ENCODE data around the gene TMEM170A. TPM values are rescaled to one million over a fixed set of nuclear protein-coding genes. Genes with fewer than 3 reads are reported as not detected.

TMEM170A gene
- total and polyA plus RNA-seq, 3 donors from 2014 or later: 42.2 to 54.2 (median 44.3) TPM

DNA sequence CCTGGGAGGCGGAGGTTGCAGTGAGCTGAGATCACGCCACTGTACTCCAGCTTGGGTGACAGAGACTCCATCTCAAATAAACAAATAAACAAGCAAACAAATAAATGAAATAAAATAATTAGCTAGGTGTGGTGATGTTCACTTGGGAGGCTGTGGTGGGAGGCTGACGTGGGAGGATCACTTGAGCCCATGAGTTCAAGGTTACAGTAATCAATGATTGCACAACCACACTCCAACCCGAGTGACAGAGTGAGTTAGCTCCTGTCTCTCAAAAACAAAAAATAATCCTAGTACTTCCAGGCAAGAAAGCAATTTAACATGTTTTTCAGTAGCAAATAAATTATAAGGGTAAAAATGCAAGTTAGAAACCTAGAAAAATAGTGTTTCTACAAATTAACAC lies 57.5 kb downstream of the TMEM170A start:
- no peak for DNase-seq
- Histone ChIP-seq H3K27me3 (no peaks in the 10 kb centered on the region), H3K27ac (peak overlapping the region in 1 of 2 donors; percentile 47), H3K4me1 (peaks cover 5% of the 10 kb centered on the region), H3K36me3 (ENCODE audit: low read depth, missing control alignments) (no peaks in the 10 kb centered on the region), H3K9me3 (no peaks in the 10 kb centered on the region), H3K4me3 (no peak overlapping the region)
- intact Hi-C loops (cut with DNase I; ENCODE audit: low total_unique reads): no loop called here
- WGBS, 2 donors: 72 to 82% methylated on average over 4 of the region's 4 CpGs
- TF ChIP-seq, protein P1, sequence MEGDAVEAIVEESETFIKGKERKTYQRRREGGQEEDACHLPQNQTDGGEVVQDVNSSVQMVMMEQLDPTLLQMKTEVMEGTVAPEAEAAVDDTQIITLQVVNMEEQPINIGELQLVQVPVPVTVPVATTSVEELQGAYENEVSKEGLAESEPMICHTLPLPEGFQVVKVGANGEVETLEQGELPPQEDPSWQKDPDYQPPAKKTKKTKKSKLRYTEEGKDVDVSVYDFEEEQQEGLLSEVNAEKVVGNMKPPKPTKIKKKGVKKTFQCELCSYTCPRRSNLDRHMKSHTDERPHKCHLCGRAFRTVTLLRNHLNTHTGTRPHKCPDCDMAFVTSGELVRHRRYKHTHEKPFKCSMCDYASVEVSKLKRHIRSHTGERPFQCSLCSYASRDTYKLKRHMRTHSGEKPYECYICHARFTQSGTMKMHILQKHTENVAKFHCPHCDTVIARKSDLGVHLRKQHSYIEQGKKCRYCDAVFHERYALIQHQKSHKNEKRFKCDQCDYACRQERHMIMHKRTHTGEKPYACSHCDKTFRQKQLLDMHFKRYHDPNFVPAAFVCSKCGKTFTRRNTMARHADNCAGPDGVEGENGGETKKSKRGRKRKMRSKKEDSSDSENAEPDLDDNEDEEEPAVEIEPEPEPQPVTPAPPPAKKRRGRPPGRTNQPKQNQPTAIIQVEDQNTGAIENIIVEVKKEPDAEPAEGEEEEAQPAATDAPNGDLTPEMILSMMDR (IDR thresholded peaks at IDR 0.05): no peak
- TF ChIP-seq POLR2A (IDR thresholded peaks at IDR 0.05): no peak

DNA sequence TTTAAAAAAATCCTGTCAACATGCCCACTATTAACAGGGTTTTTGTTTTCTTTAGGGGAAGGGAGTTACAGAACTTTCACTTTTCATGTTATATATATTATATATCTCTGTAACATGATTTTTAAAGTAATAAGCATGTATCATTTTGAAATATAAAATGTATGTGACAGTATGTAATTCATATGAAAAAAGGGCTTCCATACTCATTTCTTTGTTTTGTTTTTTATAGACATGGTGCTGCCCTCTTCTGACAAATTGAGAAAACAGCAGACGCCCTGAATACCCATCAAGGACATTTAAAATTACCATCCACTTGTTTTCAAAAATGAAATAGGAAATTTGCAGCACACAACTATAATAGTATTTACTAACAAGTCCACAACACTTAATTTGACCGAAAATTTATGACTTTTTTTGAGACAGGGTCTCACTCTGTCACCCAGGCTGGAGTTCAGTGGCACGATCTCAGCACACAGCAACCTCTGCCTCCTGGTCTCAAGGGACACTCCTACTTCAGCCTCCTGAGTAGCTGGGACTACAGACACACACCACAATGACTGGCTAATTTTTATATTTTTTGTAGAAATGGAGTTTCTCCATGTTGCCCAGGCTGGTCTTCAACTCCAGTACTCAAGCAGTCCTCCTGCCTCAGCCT lies 61.5 kb downstream of the TMEM170A start:
- no peak for DNase-seq
- H3K27ac ChIP-seq: peak overlapping the region in 1 of 2 donors; percentile 87

DNA sequence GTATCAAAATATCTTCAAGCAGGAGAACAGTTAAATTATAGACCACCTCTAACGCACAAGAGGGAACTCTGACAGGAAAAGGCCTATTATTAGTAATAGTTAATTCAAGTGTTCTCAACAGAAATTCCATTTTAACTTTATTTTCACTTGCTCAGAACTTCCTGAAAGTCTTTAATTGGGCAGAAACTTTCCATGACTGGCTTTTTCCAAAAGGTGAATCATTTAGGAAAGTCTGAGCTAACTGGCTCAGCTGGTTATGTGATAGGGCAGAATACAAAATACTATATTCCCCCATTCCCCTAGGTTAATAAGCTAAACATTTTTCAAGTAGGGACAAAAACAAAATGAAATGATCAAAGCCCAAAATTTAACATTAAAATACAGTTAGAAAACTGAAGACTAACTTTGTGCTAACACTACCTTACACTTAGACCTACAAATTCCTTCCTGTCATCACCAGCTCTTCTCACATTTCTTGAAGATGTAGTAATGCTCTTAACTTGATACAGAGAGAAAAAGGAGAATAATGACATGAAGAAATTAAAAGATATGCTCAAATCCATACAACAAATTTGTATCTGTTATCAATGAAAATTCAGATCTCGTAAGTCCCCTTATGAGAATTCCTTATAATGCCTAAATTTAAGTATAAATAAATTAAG lies 62.2 kb downstream of the TMEM170A start:
- intact Hi-C loops (cut with DNase I; ENCODE audit: low total_unique reads): no loop called here
- Histone ChIP-seq H3K27me3 (no peaks in the 10 kb centered on the region), H3K9me3 (no peaks in the 10 kb centered on the region), H3K4me1 (peaks cover 15% of the 10 kb centered on the region), H3K27ac (peak overlapping the region in 1 of 2 donors; percentile 87), H3K4me3 (no peak overlapping the region), H3K36me3 (ENCODE audit: low read depth, missing control alignments) (no peaks in the 10 kb centered on the region)
- no peak for DNase-seq
- no peak for TF ChIP-seq POLR2A (IDR thresholded peaks at IDR 0.05)
- TF ChIP-seq, protein P1 (IDR thresholded peaks at IDR 0.05): no peak
- WGBS, 2 donors: 34 to 40% methylated on average over 2 of the region's 2 CpGs

More for the DNA sequence above, 61.5 kb downstream of the TMEM170A start:
- intact Hi-C loops (cut with DNase I; ENCODE audit: low total_unique reads): no loop called here
- H3K4me1 ChIP-seq: peaks cover 10% of the 10 kb centered on the region
- no peaks in the 10 kb centered on the region for H3K27me3 ChIP-seq
- no peaks in the 10 kb centered on the region for H3K36me3 ChIP-seq (ENCODE audit: low read depth, missing control alignments)
- no peaks in the 10 kb centered on the region for H3K9me3 ChIP-seq
- no peak overlapping the region for H3K4me3 ChIP-seq
- 38 to 48% methylated on average over 3 of the region's 3 CpGs for WGBS, 2 donors
- no peak for TF ChIP-seq POLR2A (IDR thresholded peaks at IDR 0.05)
- TF ChIP-seq, protein P1 (IDR thresholded peaks at IDR 0.05): peak; percentile 35 to 72 (median 59)

DNA sequence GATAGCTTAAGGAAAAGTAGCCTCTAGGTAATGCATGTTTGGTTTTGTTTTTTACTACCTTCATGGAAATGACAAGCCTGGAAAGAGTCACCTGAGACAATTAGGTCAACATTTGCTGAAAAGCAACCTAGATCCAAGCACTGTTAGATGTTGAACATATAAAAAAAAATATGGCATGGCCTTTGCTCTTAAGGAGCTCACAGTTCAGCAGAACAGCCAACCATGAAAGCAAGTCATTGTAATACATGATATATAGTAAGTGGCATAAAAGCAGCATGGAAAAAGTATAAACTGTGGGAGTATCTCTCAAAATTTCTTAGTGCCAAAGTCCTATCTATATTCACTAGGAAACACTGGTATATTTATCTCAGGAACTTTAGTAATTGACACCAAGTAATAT lies 62.8 kb downstream of the TMEM170A start:
- intact Hi-C loops (cut with DNase I; ENCODE audit: low total_unique reads): no loop called here
- DNase-seq: no peak
- no peak for TF ChIP-seq POLR2A (IDR thresholded peaks at IDR 0.05)
- TF ChIP-seq, protein P1 (IDR thresholded peaks at IDR 0.05): no peak
- H3K36me3 ChIP-seq (ENCODE audit: low read depth, missing control alignments): no peaks in the 10 kb centered on the region
- H3K9me3 ChIP-seq: no peaks in the 10 kb centered on the region
- H3K27ac ChIP-seq: peak overlapping the region in 1 of 2 donors; percentile 87
- H3K4me3 ChIP-seq: no peak overlapping the region
- no peaks in the 10 kb centered on the region for H3K27me3 ChIP-seq
- peaks cover 15% of the 10 kb centered on the region for H3K4me1 ChIP-seq
